NCI-H2029 (cell line): ENCODE data around the gene TLL1.

Experiments used
- DNase-seq: peaks from one replicate; lab custom pipeline; 2025; lab: John Stamatoyannopoulos, UW

The TLL1 gene

GRCh38 chr4:165872461-165873297 is at the start of gene TLL1:
TLL1 (plus strand) TSS chr4:165873237; CDS start chr4:165873905, 668 bp downstream.
- DNase-seq: no peak

- DNase-seq: no peak
Observed at GRCh38 chr4:165826166-165826565, 46.9 kb upstream of the TLL1 start.

- no peak for DNase-seq
Observed at GRCh38 chr4:165827018-165827417, 46.0 kb upstream of the TLL1 start.

- DNase-seq: no peak
Observed at GRCh38 chr4:165828928-165829327, 44.1 kb upstream of the TLL1 start.

GRCh38 chr4:165834116-165834515 is 38.9 kb upstream of the TLL1 start:
- no peak for DNase-seq

- DNase-seq: no peak
Observed at GRCh38 chr4:165838575-165838974, 34.5 kb upstream of the TLL1 start.

- no peak for DNase-seq
Observed at GRCh38 chr4:165839615-165840333, 33.3 kb upstream of the TLL1 start.

GRCh38 chr4:165842684-165843083 is 30.4 kb upstream of the TLL1 start:
- no peak for DNase-seq

GRCh38 chr4:165844161-165844560 is 28.9 kb upstream of the TLL1 start:
- peak; percentile 39 for DNase-seq

GRCh38 chr4:165851256-165851655 is 21.8 kb upstream of the TLL1 start:
- no peak for DNase-seq

- DNase-seq: no peak
Observed at GRCh38 chr4:165855191-165855590, 17.8 kb upstream of the TLL1 start.

- DNase-seq: no peak
Observed at GRCh38 chr4:165861363-165861762, 11.7 kb upstream of the TLL1 start.

- DNase-seq: no peak
Observed at GRCh38 chr4:165864271-165864670, 8.8 kb upstream of the TLL1 start.

GRCh38 chr4:165866019-165866650 is 6.9 kb upstream of the TLL1 start:
- DNase-seq: no peak

GRCh38 chr4:165867961-165868360 is 5.1 kb upstream of the TLL1 start:
- DNase-seq: no peak

- DNase-seq: no peak
Observed at GRCh38 chr4:165873298-165874071, 448 bp downstream of the TLL1 start.

GRCh38 chr4:165874072-165874790 is 1.2 kb downstream of the TLL1 start:
- no peak for DNase-seq

- DNase-seq: no peak
Observed at GRCh38 chr4:165874791-165875371, 1.8 kb downstream of the TLL1 start.

GRCh38 chr4:165875446-165875845 is 2.4 kb downstream of the TLL1 start:
- DNase-seq: no peak

- no peak for DNase-seq
Observed at GRCh38 chr4:165877286-165877685, 4.2 kb downstream of the TLL1 start.

- DNase-seq: no peak
Observed at GRCh38 chr4:165879641-165880040, 6.6 kb downstream of the TLL1 start.
